Osteoblast (primary cell): ENCODE measurements around the gene GDF7. TPM values are rescaled to one million over a fixed set of nuclear protein-coding genes. Genes with fewer than 3 reads are reported as not detected.
A peak's percentile ranks its signal among the peaks of the same experiment; 100 is the strongest.

Experiments
- DNase-seq: peaks from one replicate; pipeline ENCODE4 v3.0.0; 2011; ENCODE audit warnings: low spot score, mixed read lengths; ENCODE audit not compliant: insufficient read length; ENCODE audit errors: missing footprints
- H2AFZ ChIP-seq: 2 replicates; pipeline ENCODE4 v1.6.0; 2011; ENCODE audit warnings: mild to moderate bottlenecking, low read length
- H3K27ac ChIP-seq: 2 replicates; pipeline ENCODE4 v1.5.1; 2011; ENCODE audit warnings: mild to moderate bottlenecking, low read depth, low read length, moderate library complexity
- H3K27me3 ChIP-seq: 2 replicates; pipeline ENCODE4 v1.6.0; 2012; ENCODE audit warnings: mild to moderate bottlenecking, control low read depth, inconsistent platforms, low read length, moderate library complexity; ENCODE audit not compliant: insufficient read depth
- H3K36me3 ChIP-seq: 2 replicates; pipeline ENCODE4 v1.5.1; 2011; ENCODE audit warnings: mild to moderate bottlenecking, low read length, control low read depth, moderate library complexity; ENCODE audit not compliant: insufficient read depth
- H3K4me1 ChIP-seq: 2 replicates; pipeline ENCODE4 v1.5.1; 2011; ENCODE audit warnings: mild to moderate bottlenecking, low read length, control low read depth, moderate library complexity; ENCODE audit not compliant: insufficient read depth
- H3K4me2 ChIP-seq: 2 replicates; pipeline ENCODE4 v1.6.0; 2011; ENCODE audit warnings: mild to moderate bottlenecking, low read length; ENCODE audit not compliant: insufficient read depth
- H3K4me3 ChIP-seq: fragments of 200-600 bp; sonication (generic); 3 replicates; pipeline ENCODE4 v1.5.1; 2012; ENCODE audit warnings: mild to moderate bottlenecking, low read length, inconsistent platforms; ENCODE audit not compliant: insufficient read depth
- H3K79me2 ChIP-seq: 2 replicates; pipeline ENCODE4 v1.6.0; 2012; ENCODE audit warnings: mild to moderate bottlenecking, low read length, control low read depth, inconsistent platforms; ENCODE audit not compliant: insufficient read depth
- H3K9me3 ChIP-seq: 2 replicates; pipeline ENCODE4 v1.5.1; 2011; ENCODE audit warnings: low read depth, low read length, control low read depth
- H4K20me1 ChIP-seq: 2 replicates; pipeline ENCODE4 v1.6.0; 2012; ENCODE audit warnings: mild to moderate bottlenecking, low read length, control low read depth; ENCODE audit not compliant: insufficient read depth
- total RNA-seq: library from RNA; depleted of rRNA; stranded (reverse); fragments of >200 nt; gene quantifications from 2 replicates; pipeline ENCODE4 v1.2.3, GENCODE V29; 2012
- TF ChIP-seq, protein P1 (sequence below): IDR thresholded peaks from 2 replicates; pipeline ENCODE4 v1.5.1; 2011; ENCODE audit warnings: mild to moderate bottlenecking, low read depth, low read length, moderate library complexity; ENCODE audit errors: extremely low read depth

GDF7 gene
- total RNA-seq, 1 donor, result not detected

DNA sequence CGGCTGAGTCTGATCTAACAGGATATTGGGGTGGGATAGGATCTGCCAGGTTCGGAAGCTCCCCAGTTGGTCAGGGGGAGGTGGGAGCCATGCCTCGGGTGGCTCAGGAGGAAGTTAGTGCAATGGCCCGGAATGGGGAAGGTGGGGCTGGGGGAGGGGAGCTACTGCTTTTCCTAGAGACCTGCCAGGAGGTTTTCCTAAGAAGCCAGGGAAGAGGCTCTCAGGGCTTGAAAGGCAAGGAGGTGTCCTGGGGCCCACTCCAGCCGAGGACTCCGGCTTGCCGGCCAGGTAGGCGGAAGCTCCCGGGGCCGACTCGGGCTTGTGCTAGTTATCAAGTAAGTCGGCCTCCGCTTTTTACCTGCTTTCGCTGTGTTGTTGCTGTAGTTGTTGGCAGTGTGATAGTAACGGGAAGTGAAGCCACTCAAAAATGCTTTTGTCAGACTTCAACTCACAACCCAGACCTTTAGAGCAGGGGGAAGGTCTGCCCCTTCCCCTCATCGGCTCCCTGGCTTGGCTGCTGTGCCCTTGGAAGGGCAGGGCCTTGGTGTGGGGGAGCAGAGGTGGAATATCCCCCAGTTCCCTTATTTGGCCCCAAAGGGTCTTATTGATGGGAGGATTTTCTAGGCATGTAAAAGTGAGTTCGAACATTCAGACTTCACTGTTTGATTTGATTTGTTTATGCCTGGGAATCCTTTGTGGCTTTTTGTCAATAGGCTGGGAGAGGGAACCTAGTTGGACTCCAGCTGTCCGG, 5.4 kb downstream of the GDF7 start:
- Histone ChIP-seq H3K27me3 (peaks cover 66% of the 10 kb centered on the region), H2AFZ (no peak overlapping the region), H3K4me1 (peaks cover 11% of the 10 kb centered on the region), H3K4me3 (no peak overlapping the region), H3K27ac (no peak overlapping the region), H3K9me3 (no peaks in the 10 kb centered on the region), H3K36me3 (no peaks in the 10 kb centered on the region), H3K79me2 (no peaks in the 10 kb centered on the region), H4K20me1 (no peaks in the 10 kb centered on the region), H3K4me2 (no peak overlapping the region)
- TF ChIP-seq, protein P1, sequence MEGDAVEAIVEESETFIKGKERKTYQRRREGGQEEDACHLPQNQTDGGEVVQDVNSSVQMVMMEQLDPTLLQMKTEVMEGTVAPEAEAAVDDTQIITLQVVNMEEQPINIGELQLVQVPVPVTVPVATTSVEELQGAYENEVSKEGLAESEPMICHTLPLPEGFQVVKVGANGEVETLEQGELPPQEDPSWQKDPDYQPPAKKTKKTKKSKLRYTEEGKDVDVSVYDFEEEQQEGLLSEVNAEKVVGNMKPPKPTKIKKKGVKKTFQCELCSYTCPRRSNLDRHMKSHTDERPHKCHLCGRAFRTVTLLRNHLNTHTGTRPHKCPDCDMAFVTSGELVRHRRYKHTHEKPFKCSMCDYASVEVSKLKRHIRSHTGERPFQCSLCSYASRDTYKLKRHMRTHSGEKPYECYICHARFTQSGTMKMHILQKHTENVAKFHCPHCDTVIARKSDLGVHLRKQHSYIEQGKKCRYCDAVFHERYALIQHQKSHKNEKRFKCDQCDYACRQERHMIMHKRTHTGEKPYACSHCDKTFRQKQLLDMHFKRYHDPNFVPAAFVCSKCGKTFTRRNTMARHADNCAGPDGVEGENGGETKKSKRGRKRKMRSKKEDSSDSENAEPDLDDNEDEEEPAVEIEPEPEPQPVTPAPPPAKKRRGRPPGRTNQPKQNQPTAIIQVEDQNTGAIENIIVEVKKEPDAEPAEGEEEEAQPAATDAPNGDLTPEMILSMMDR, result no peak
- DNase-seq, result peak; percentile 76

DNA sequence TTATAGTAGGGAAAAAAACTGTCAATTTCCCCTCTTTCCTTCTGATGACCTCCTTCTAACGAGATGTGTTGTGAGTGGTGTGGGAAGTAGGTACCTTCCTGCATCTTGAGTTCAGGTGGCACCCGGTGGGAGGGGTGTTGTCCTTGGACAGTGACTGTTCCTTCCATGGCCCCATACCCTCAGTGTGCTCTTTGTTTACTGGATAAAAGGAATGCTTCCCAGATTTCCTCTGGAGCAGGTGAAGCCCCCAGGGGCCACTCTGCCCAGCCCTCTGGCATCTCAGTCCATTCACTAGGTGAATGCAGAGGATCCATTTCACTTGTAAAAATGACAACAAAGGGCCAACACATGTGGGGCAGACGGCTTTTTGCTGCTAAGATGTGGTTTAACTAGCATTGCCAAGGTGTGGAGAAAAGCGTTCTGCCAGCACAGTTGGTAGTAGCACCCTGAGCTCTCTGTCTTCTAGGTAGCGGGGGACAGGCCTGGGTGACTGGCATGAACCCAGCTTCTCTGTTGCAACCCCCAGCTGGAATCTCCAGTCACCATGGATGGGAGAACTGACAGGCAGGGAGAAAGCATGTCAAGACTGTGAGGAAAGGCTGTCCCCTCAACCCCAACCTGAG, 6.9 kb downstream of the GDF7 start:
- H3K9me3 ChIP-seq, result no peaks in the 10 kb centered on the region
- TF ChIP-seq, protein P1, result no peak
- H3K36me3 ChIP-seq, result no peaks in the 10 kb centered on the region
- H2AFZ ChIP-seq, result no peak overlapping the region
- H3K4me3 ChIP-seq, result no peak overlapping the region
- no peak overlapping the region for H3K27ac ChIP-seq
- no peaks in the 10 kb centered on the region for H3K79me2 ChIP-seq
- H3K4me2 ChIP-seq, result no peak overlapping the region
- no peaks in the 10 kb centered on the region for H4K20me1 ChIP-seq
- DNase-seq, result peak; percentile 71
- H3K4me1 ChIP-seq, result peaks cover 11% of the 10 kb centered on the region
- H3K27me3 ChIP-seq, result peaks cover 52% of the 10 kb centered on the region

DNA sequence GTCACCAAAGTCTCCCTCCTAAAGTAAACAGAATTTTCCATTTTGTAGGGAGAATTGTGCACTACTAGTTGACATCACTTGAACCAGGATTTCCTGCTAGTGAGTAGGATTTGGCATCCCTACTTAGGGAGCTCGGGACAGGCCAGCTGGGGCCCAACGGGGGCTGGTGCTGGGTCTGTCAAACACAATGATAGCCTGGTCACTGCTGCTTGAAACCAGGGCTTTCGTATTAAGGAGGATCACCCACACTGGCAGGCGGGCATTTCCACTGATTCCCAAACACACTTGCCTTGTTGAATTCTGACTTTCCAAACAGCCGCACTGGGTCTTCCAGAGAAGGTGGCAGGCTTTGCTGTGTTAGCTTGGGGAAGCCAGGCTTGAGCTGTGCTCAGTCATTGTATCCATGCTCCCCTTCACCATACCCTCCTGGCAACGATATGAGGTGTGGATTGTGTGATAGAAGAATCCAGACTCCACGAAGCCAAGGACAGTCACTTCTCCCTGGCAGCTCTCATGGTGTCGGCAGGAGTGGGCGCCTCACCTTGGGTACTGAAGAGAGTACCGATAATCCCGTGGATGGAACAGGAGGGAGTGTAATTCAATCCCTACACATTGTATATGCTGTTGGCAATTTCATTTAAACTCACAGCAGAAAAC, 7.5 kb downstream of the GDF7 start:
- Histone ChIP-seq H3K4me2 (no peak overlapping the region), H3K4me3 (no peak overlapping the region), H3K79me2 (no peaks in the 10 kb centered on the region), H4K20me1 (no peaks in the 10 kb centered on the region), H3K27ac (no peak overlapping the region), H3K36me3 (no peaks in the 10 kb centered on the region), H3K4me1 (peaks cover 11% of the 10 kb centered on the region), H3K27me3 (peaks cover 46% of the 10 kb centered on the region), H3K9me3 (no peaks in the 10 kb centered on the region), H2AFZ (no peak overlapping the region)
- TF ChIP-seq, protein P1, result no peak
- DNase-seq, result peak; percentile 56
